Stimulated activated CD8-positive, alpha-beta memory T cell treated with anti-CD3 and anti-CD28 coated beads, Interleukin-12 subunit alpha, Interleukin-12 subunit beta, amount 100 ng/mL, for 24 hours (primary cell): Measurements from ENCODE around the gene RNF40.
A peak's percentile ranks its signal among the peaks of the same experiment; 100 is the strongest.

Source experiments
- DNase-seq: peaks from one replicate; pipeline ENCODE4 v3.0.0-alpha.2; 2020; ENCODE audit errors: extremely low read depth

The RNF40 gene

DNA sequence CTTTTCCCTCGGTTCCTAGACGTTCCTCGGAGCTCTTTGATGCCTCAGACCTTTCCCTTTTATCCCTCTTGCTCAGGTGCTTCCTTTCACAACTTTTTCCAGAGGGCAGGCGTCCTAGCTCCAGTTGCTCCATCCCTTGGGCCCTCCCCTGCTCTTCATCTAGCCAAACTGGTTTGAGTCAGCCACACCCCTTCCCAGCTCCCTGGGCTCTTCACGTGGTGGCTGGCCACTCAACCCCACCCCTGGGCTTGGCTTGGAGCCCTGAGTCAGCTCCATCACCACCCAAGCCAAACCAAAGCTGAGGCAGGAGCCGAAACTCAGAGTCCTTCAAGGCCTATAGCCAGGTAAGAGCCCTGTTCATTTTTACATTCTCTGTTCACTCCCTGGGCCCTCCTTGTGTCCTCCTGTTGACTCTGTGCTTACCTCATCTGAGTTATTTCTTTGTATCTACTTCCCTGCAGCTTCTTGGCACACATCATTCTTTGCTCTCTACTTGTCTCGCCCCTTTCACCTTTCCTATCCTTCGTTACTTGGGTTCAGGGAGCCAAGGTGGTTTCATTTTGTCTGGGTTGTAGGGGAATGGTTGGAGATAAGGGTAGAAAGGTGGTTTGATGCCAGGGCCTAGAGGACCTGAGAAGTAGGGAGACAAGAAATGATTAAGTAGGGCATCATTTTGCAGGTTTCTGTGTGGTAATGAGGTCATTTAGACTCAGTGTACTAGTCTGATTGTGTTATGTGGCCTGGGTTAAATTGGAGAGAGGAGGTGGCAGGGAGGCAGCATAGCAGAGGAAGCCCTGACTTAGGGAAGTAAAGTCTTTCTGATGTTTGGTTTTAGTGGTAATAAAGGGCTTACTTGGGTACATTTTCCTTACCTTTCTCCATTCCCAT, 21.5 kb upstream of the RNF40 start:
- no peak for DNase-seq

DNA sequence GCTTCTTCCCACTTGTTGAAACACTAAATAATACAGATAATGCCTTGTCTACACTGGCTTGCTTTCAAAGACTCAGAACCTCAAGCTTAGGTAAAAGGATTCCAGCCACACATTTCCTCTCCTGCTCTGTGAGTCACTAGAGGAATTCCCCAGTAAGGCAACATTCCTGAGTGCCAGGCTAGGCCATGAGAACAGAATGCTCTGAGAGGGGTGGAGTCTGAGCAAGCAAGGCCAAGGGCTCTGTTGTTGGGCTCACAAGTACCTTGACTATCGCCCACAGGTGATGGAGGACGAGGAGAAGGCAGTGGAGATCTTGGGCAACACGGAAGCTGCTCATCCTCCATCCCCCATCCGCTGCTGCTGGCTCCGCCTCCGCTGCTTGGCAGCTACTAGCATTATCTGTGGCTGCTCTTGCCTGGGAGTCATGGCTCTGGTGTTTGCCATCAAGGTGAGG, 20.6 kb upstream of the RNF40 start:
- no peak for DNase-seq

DNA sequence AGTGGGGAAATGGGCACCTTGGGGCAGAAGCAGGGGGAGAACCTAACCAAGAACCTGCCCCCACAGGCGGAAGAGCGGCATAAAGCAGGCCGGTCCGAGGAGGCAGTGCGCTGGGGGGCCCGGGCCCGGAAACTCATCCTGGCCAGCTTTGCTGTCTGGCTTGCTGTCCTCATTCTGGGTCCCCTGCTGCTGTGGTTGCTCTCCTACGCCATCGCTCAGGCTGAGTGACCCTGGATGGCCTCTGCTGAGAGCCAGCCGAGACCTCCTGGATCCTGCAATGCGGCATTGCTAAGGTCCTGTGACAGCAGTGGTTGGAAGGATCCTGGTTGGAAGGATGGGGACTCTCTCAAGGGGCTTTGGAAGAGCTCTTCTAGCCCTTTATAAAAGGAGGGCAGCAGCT, 18.4 kb upstream of the RNF40 start:
- DNase-seq, result no peak

DNA sequence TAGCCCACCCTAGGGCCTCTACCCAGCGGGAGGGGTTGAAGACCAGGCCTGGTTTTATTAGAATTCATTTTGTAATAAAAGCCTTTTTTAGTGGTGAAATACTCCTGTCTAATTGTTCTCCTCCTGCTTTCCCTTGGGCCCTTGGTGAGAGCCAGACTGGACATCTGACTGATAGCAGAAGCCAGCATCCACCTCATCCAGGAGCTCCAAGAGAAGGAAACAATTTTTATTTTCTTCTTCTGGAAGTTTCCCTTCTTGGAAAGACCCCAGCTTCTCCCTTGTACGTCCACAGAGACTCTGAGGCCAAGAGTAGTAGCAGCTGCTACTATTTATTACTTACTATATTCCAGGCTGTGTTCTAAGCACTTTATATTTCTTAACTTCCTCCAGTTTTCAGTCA, 17.9 kb upstream of the RNF40 start:
- no peak for DNase-seq

DNA sequence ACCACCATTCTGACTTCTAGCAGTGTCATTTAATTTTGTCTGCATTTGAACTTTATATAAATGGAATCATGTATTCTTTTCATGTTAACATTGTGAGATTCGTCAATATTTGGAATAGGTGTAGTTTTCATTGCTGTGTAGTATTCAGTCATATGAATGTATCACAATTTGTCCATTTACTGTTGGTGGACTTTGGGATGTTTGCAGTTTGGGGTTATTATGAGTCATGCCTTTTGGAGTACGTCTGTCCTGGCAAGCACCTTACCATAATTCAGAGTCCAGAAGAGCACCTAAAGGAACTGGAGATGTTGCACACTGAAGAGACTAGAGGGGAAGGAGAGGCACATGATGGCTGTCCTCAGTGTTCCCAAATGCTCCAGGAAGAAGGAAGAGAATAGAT, 17.0 kb upstream of the RNF40 start:
- DNase-seq, result no peak

DNA sequence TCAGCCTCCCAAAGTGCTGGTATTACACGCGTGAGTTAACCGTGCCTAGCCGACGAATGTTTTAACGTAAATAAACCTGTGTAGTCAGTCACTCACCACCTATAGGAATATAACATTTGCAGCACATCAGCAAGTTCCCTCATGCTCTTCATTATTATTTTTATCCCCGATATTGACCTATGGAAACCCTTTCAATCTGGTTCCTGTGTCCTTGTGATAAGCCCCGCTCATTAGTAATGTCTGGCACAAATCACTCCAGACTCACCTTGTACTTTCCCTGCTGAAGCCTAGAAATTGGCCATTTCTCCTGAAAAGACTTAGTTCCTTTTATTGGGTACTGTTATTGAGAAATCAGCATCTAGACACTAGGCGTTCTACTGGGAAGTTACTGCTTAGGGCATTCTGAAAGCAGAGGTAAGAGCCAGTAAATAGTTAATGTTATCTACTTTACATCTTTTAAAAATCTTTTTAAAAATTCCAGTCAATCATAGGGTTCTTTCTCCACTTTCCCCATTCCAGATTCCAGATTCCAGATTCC, 15.4 kb upstream of the RNF40 start:
- no peak for DNase-seq

GRCh38 chr16:30747331-30747730, 14.8 kb upstream of the RNF40 start:
- DNase-seq, result no peak

- DNase-seq, result peak; percentile 91
These were observed 14.1 kb upstream of the RNF40 start, which contains the start of gene PHKG2 for GRCh38 chr16:30747799-30748633. TSS of gene PHKG2 (plus strand) at chr16:30748425. CDS start at chr16:30748821, 396 bp downstream.

DNA sequence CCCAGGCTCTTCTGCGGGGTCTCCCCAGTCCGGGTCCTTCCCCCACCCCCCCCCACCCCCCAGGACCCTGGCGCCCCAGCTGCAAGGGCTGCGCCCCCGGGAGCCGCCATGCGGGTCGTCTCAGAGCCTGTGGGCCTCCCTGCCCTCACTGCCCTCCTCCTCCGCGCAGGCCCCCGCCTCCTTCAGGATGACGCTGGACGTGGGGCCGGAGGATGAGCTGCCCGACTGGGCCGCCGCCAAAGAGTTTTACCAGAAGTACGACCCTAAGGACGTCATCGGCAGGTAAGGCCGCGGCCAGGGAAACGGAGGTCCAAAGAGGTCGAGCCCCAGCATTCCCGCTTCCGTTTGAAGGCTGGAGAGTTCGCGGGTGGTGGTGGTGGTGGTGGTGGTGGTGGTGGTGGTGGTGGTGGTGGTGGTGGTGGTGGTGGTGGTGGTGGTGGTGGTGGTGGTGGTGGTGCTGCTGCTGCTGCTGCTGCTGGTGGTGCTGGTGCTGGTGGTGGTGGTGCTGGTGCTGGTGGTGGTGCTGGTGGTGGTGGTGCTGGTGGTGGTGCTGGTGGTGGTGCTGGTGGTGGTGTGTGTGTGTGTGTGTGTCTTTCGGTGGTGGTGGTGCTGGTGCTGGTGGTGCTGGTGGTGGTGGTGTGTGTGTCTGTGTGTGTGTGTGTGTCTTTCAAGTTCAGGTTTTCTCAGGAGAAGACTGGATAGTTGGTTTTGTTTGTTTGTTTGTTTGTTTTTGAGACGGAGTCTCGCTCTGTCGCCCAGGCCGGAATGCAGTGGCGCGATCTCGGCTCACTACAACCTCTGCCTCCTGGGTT, 13.3 kb upstream of the RNF40 start:
- DNase-seq, result no peak

GRCh38 chr16:30750201-30750600, 11.9 kb upstream of the RNF40 start:
- no peak for DNase-seq

- no peak for DNase-seq
These were observed 11.2 kb upstream of the RNF40 start for GRCh38 chr16:30750876-30751465.

GRCh38 chr16:30753596-30753995, 8.5 kb upstream of the RNF40 start:
- no peak for DNase-seq

DNA sequence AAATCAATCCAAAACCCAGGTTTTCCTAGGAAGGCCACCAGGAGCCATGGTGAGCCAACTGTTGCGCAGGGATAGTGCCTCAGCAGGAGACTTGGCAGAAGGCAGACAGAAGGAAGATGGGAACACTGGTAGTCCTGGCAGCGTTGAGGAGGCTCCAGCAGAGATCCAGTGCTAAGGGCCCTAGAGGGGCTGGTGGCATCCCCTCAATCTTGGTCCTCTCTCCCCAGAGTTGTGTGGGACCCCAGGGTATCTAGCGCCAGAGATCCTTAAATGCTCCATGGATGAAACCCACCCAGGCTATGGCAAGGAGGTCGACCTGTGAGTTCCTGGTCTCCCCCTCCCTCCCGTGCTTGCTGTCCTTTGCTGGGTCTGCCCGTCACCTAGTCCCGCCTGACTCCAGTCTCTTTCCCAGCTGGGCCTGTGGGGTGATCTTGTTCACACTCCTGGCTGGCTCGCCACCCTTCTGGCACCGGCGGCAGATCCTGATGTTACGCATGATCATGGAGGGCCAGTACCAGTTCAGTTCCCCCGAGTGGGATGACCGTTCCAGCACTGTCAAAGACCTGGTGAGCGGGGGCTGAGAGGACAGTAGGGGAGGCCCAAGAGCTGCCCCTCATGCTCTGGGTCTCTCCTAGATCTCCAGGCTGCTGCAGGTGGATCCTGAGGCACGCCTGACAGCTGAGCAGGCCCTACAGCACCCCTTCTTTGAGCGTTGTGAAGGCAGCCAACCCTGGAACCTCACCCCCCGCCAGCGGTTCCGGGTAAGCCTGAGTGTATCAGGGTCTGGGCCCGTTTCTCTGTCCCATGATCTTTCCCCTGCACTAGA, 6.0 kb upstream of the RNF40 start:
- no peak for DNase-seq

DNA sequence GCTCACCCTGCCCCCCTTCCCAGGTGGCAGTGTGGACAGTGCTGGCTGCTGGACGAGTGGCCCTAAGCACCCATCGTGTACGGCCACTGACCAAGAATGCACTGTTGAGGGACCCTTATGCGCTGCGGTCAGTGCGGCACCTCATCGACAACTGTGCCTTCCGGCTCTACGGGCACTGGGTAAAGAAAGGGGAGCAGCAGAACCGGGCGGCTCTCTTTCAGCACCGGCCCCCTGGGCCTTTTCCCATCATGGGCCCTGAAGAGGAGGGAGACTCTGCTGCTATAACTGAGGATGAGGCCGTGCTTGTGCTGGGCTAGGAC, 5.4 kb upstream of the RNF40 start:
- no peak for DNase-seq

DNA sequence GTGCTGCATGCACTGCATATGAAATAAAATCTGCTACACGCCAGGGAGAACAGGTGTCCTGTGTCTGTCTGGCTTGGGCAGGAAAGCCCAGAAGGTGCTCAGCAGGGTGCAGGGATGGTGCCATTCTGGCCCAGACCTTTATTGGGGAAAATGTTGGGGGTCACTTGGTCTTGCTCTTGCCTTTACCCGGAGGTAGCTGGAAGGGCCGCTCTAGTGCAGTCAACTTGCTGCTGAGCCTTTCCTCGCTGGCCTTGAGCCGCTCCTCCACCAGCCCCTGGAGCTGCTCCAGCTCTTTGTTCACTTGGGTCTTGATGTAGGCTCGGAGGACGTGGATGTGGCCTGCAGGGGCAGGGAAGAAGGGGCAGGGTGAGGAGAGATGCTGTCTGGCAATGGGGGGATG, 4.8 kb upstream of the RNF40 start:
- no peak for DNase-seq

GRCh38 chr16:30758988-30759491, 3.1 kb upstream of the RNF40 start:
- no peak for DNase-seq

- no peak for DNase-seq
These were observed 2.0 kb upstream of the RNF40 start for GRCh38 chr16:30760001-30760559.

- DNase-seq, result no peak
These were observed 1.3 kb upstream of the RNF40 start for GRCh38 chr16:30760577-30761426.

DNA sequence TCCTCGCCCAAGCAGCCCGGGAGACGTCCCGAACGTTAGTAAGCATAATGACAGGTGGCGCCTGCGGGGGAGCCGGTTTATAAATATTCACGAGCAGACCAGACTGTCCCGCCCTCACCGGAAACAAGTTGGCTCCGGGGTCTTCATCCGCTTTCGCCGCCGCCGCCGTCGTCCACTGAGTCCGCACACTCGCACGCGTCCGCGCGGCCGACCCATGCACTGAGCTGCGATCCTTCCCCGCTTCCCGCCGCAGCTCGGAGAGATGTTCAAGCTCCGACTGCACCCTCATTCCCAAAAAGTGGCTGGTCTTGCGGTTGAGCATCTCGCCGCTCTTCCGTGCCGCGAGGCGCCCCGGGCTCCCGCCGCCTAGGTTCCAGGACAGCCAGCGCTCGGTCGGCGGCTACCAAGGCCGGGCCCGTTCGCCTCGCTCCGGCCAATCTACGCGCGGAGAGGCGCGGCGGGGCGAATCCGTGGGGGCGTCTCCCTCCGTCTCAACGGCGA, 645 bp upstream of the RNF40 start:
- no peak for DNase-seq
